Suprapubic skin (tissue), 3 donors: ENCODE data around the gene SLC18A2.

ENCODE experiments used
- CTCF ChIP-seq, 2 donors: fragments of 200-600 bp in 1 of 2; fragments of 450-650 bp in 1 of 2; sonication (generic) in 1 of 2; IDR thresholded peaks; one replicate each; pipeline ENCODE4 v1.5.1; 2016 to 2019; ENCODE audit warnings: antibody characterized with exemption in 2 of 2, mild to moderate bottlenecking in 1 of 2, moderate library complexity in 1 of 2
- EP300 ChIP-seq: sonication (generic); formaldehyde crosslinking; IDR thresholded peaks from one replicate; pipeline ENCODE4 v1.6.1; 2017; ENCODE audit warnings: antibody characterized with exemption

DNA sequence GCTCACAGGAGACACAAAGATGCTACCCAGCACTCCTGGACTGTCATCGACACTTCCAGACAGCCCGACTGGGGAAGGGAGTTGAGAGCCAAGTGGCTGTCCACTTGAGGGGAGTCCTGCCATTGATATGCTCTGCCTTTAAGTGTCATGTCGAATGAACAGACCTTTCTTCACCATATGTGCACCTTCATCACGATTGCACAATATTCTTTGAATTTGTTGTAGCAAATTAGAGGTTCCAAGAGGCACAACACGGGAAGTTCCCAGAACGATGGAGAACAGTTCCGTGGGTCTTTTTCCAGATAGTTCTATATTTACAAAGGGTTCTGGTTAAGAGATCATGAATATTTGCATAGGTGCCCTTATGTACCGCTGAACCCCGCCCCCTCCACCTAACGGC is 16.0 kb downstream of the SLC18A2 start:
- TF ChIP-seq CTCF (IDR thresholded peaks at IDR 0.05) (no peak), EP300 (no peak)
